RWPE2 (cell line): Measurements from ENCODE around the gene LRRK1.

ENCODE experiments used
- ATAC-seq: fragments of 200-7000 bp; cut with Tn5 transposase; 3 replicates; pipeline ENCODE4 v1.9.1; 2021; ENCODE audit warnings: low read depth
- DNase-seq: peaks from one replicate; pipeline ENCODE4 v3.0.0-alpha.2; 2020; ENCODE audit warnings: low spot score
- H3K27ac ChIP-seq: fragments of 450-650 bp; 2 replicates; pipeline ENCODE4 v1.5.1; 2017; ENCODE audit warnings: mild to moderate bottlenecking; ENCODE audit not compliant: poor library complexity, severe bottlenecking
- H3K27me3 ChIP-seq: fragments of 250-450 bp; sonication (Bioruptor Pico); 2 replicates; pipeline ENCODE4 v1.5.1; 2021; ENCODE audit warnings: mild to moderate bottlenecking, moderate library complexity; ENCODE audit not compliant: insufficient read depth, poor library complexity, severe bottlenecking
- H3K36me3 ChIP-seq: fragments of 250-450 bp; sonication (Bioruptor Pico); 2 replicates; pipeline ENCODE4 v1.5.1; 2020; ENCODE audit warnings: low read depth, mild to moderate bottlenecking, moderate library complexity
- H3K4me1 ChIP-seq: fragments of 250-450 bp; sonication (Bioruptor Pico); 2 replicates; pipeline ENCODE4 v1.5.1; 2021; ENCODE audit warnings: mild to moderate bottlenecking, moderate library complexity; ENCODE audit not compliant: insufficient read depth, poor library complexity, severe bottlenecking
- H3K4me3 ChIP-seq: fragments of 250-450 bp; sonication (Bioruptor Pico); 2 replicates; pipeline ENCODE4 v1.5.1; 2021; ENCODE audit warnings: mild to moderate bottlenecking, moderate library complexity; ENCODE audit not compliant: severe bottlenecking
- H3K9me3 ChIP-seq: fragments of 250-450 bp; sonication (Bioruptor Pico); 2 replicates; pipeline ENCODE4 v1.5.1; 2021; ENCODE audit warnings: mild to moderate bottlenecking, moderate library complexity; ENCODE audit not compliant: severe bottlenecking
- CTCF ChIP-seq: fragments of 450-650 bp; IDR thresholded peaks from one replicate; pipeline ENCODE4 v1.5.1; 2017; ENCODE audit warnings: mild to moderate bottlenecking, moderate library complexity; ENCODE audit not compliant: poor library complexity, severe bottlenecking

LRRK1 gene

GRCh38 chr15:100923076-100923475 is 3.9 kb downstream of the LRRK1 start:
- Histone ChIP-seq H3K9me3 (no peaks in the 10 kb centered on the region), H3K36me3 (peaks cover 20% of the 10 kb centered on the region), H3K4me1 (no peaks in the 10 kb centered on the region), H3K27me3 (no peaks in the 10 kb centered on the region), H3K4me3 (no peak overlapping the region), H3K27ac (no peak overlapping the region)
- ATAC-seq: no peak
- TF ChIP-seq CTCF: no peak
- no peak for DNase-seq

GRCh38 chr15:100923902-100924301 is 4.7 kb downstream of the LRRK1 start:
- Histone ChIP-seq H3K4me3 (no peak overlapping the region), H3K4me1 (peaks cover 4% of the 10 kb centered on the region), H3K9me3 (no peaks in the 10 kb centered on the region), H3K27me3 (no peaks in the 10 kb centered on the region), H3K27ac (no peak overlapping the region), H3K36me3 (peaks cover 24% of the 10 kb centered on the region)
- ATAC-seq (no peak), DNase-seq (peak; percentile 67)
- TF ChIP-seq CTCF: no peak

GRCh38 chr15:100924436-100924835 is 5.3 kb downstream of the LRRK1 start:
- DNase-seq: no peak
- no peaks in the 10 kb centered on the region for H3K27me3 ChIP-seq
- no peaks in the 10 kb centered on the region for H3K9me3 ChIP-seq
- ATAC-seq: no peak
- H3K27ac ChIP-seq: no peak overlapping the region
- H3K4me1 ChIP-seq: peaks cover 10% of the 10 kb centered on the region
- peaks cover 24% of the 10 kb centered on the region for H3K36me3 ChIP-seq
- no peak for TF ChIP-seq CTCF
- H3K4me3 ChIP-seq: no peak overlapping the region

- DNase-seq: no peak
- Histone ChIP-seq H3K4me3 (no peak overlapping the region), H3K27ac (no peak overlapping the region), H3K27me3 (no peaks in the 10 kb centered on the region), H3K9me3 (no peaks in the 10 kb centered on the region), H3K4me1 (peaks cover 15% of the 10 kb centered on the region), H3K36me3 (peaks cover 24% of the 10 kb centered on the region)
- TF ChIP-seq CTCF: no peak
- no peak for ATAC-seq
Measured at GRCh38 chr15:100925480-100925879, 6.3 kb downstream of the LRRK1 start.

GRCh38 chr15:100926258-100926657 is 7.1 kb downstream of the LRRK1 start:
- ATAC-seq (no peak), DNase-seq (no peak)
- H3K9me3 ChIP-seq: no peaks in the 10 kb centered on the region
- peaks cover 15% of the 10 kb centered on the region for H3K4me1 ChIP-seq
- H3K36me3 ChIP-seq: peaks cover 24% of the 10 kb centered on the region
- no peak for TF ChIP-seq CTCF
- H3K27ac ChIP-seq: no peak overlapping the region
- no peaks in the 10 kb centered on the region for H3K27me3 ChIP-seq
- H3K4me3 ChIP-seq: no peak overlapping the region
